HG02981 (cell line): Measurements from ENCODE around the gene BAZ2B.
"Not testable (repeated sequence)": the region's sequence is repeated elsewhere in the genome, so short reads cannot be mapped to it uniquely, and the experiment has no call there.

Experiments
- ATAC-seq: cut with Tn5 transposase; IDR thresholded peaks from one replicate; pipeline ENCODE4 v1.9.1; 2021; ENCODE audit warnings: mild to moderate bottlenecking, moderate library complexity; ENCODE audit not compliant: unreplicated experiment

BAZ2B gene

DNA sequence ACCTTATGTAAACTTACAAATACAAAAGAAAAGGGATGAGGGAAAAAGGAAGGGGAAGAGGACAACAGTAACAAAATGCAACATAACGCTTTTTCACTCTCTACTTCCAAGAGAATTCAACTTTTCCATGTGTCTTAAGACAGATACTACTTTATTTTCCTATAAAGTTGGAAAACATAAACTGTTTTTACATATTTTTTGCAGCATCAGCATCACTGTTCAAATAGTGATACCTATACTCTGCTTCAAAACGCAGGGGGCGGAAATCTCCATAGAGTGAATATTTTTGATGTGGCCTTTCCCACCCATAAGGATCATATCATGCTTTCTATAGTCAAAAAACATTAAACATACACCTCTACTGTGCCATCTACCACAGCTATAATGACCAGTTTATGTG is 77.5 kb downstream of the BAZ2B start:
- ATAC-seq = no peak

GRCh38 chr2:159535261-159535660 is 81.1 kb downstream of the BAZ2B start:
- not testable (repeated sequence) for ATAC-seq

GRCh38 chr2:159531475-159531874 is 84.9 kb downstream of the BAZ2B start:
- ATAC-seq = no peak

GRCh38 chr2:159526433-159526832 is 89.9 kb downstream of the BAZ2B start:
- no peak for ATAC-seq

- no peak for ATAC-seq
Observed at GRCh38 chr2:159525012-159525411, 91.3 kb downstream of the BAZ2B start.

- ATAC-seq = no peak
Observed at GRCh38 chr2:159521272-159521671, 95.1 kb downstream of the BAZ2B start.

GRCh38 chr2:159518321-159519005 is 97.9 kb downstream of the BAZ2B start:
- ATAC-seq = no peak

GRCh38 chr2:159516241-159516758 is 100.0 kb downstream of the BAZ2B start:
- peak; percentile 87 for ATAC-seq

GRCh38 chr2:159515441-159515840 is 100.9 kb downstream of the BAZ2B start:
- ATAC-seq = no peak

GRCh38 chr2:159513745-159514144 is 102.6 kb downstream of the BAZ2B start:
- ATAC-seq = no peak

- ATAC-seq = no peak
Observed at GRCh38 chr2:159508140-159508539, 108.2 kb downstream of the BAZ2B start.

DNA sequence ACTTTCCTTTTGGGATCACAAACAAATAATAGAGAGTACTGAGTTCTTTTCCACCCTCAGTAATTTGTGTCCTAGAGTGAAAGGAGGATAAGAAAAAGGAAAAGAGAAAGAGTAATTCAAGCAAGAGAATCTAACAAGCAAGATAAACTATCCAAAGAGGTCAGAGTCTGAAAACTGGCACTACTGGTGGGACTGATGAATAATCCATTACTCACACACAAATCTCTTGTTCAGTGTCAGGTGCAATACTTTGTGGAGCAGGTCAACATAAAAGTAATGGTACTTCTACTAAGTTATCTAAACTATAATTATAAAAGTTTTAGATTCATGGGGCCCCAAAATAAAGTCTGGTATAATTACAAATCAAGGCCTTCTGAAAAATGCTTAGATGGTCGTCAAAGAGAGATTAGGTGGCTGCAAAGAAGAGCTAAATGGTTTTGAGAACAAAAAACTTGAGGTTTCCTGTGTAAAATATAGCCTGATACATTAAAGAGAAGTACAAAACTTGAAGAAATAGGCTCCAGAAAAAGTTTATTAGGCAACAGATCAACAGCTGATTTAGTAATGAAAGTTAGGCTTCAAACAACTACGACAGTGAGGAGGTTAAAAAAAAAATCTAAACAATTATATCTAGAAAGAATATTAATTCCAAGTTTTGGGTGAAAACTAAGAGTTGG is 109.4 kb downstream of the BAZ2B start:
- ATAC-seq = no peak

DNA sequence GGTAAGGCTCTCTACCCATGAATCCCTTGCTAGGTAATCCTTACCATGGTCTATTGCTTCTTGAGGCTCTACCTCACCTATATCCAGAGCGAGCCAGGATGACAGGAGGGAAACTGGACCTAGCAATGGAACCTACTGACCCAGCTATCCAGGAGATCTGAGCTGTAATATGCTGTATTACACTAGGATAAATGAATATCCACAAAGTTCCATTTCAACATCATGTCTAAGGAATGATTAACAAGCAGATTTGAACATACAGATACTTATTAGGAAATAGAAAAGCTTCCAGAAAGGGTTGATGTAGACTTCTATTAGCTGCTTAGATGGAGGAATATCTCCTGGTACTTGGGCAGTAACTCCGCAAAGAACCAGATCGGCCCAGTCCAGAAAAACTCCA is 110.1 kb downstream of the BAZ2B start:
- no peak for ATAC-seq

GRCh38 chr2:159505196-159505595 is 111.2 kb downstream of the BAZ2B start:
- ATAC-seq = no peak

- no peak for ATAC-seq
Observed at GRCh38 chr2:159501743-159502142, 114.6 kb downstream of the BAZ2B start.

DNA sequence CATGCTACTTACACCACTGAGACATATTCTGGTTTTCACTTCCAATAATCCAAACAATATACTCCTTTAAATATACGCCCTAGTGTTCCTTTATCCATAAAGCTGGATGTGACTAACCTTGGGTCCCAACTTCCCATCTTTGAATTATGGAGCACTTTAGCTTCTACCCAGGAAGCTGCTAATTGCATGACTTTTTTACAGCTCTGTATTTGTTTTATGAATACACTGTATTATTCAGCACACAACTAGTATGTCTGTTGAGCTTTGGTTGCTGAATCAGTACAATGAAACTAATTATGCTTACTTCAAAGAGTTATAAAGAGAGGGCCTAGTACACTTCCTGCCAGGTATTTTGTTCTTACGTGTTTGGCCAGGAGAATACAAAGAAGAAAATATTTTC is 118.5 kb downstream of the BAZ2B start:
- ATAC-seq = no peak

DNA sequence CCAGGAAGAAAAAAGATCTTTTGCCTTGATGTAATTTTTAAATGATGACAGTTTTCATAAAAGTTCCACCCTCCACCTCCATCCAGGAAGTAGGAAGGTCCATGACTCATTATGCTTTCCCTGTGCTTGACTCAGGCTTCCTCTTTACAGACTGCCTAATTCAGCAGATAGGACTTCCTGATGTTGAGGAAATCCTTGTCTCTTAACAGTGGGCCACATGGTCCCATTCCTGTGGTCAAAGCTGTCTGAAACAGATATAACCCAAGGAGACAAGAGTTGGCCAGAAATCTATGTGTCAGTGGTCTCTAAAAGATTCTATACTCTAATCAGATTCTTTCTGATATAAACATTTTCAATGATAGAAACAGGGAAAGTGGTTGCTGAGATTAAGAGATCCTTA is 119.1 kb downstream of the BAZ2B start:
- ATAC-seq = no peak

GRCh38 chr2:159489476-159489875 is 126.9 kb downstream of the BAZ2B start:
- no peak for ATAC-seq

GRCh38 chr2:159484532-159484931 is 131.8 kb downstream of the BAZ2B start:
- ATAC-seq = no peak

DNA sequence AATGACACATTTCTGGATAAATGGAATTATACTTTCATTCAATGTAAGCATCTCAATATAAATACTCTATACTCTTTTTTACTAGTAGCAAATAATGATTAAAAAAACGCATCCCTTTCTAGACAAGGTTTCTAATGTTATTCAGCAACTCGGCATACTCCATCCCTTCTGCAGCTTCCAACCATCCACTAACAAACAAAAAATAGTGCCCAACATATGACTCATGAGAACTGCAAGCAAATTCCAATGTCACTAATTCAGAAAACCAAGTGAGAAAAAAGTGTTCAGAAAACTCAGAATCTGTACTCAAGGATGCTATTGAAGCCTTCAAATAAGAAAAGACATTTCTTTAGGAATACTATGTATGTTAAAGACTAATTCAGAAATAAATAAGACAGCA is 140.0 kb downstream of the BAZ2B start:
- ATAC-seq = no peak

DNA sequence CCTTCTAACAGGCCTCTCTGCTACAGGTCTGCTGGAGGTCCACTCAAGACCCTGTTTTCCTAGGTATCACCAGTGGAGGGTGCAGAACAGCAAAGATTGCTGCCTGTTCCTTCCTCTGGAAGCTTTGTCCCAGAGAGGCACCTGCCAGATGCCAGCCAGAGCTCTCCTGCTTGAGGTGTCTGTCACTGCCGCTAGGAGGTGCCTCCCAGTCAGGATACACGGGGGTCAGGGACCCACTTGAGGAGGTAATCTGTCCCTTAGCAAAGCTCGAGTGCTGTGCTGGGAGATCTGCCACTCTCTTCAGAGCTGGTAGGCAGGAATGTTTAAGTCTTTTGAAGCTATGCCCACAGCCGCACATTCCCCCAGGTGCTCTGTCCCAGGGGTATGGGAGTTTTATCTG is 140.6 kb downstream of the BAZ2B start:
- ATAC-seq = no peak

GRCh38 chr2:159471340-159471739 is 145.0 kb downstream of the BAZ2B start:
- ATAC-seq = no peak
